Lung (tissue), 12 donors: ENCODE results near the gene GPC6. TPM values are rescaled to one million over a fixed set of nuclear protein-coding genes. Genes with fewer than 3 reads are reported as not detected.

Experiments used
- ATAC-seq: fragments of 200-7000 bp; cut with Tn5 transposase; one replicate; pipeline ENCODE4 v1.9.1; 2020; ENCODE audit warnings: moderate number of reproducible peaks; ENCODE audit not compliant: insufficient read depth, low FRiP score
- DNase-seq, 3 donors: peaks; one replicate each; pipeline ENCODE4 v3.0.0-alpha.2; 2013 to 2017
- H3K27ac ChIP-seq, 2 donors: one replicate each; pipeline ENCODE4 v1.5.1; 2013; ENCODE audit warnings: mild to moderate bottlenecking in 2 of 2, moderate library complexity in 2 of 2, control low read depth in 1 of 2, inconsistent platforms in 1 of 2, low read depth in 1 of 2, low read length in 1 of 2
- H3K27me3 ChIP-seq, 3 donors: one replicate each; pipeline ENCODE4 v1.5.1; 2013; ENCODE audit warnings: low read length in 2 of 3; ENCODE audit not compliant: control insufficient read depth in 3 of 3, insufficient read depth in 3 of 3
- H3K36me3 ChIP-seq, 4 donors: one replicate each; pipeline ENCODE4 v1.5.1; 2013; ENCODE audit warnings: low read length in 4 of 4, mild to moderate bottlenecking in 1 of 4, moderate library complexity in 1 of 4; ENCODE audit not compliant: control insufficient read depth in 4 of 4, insufficient read depth in 4 of 4
- H3K4me1 ChIP-seq, 5 donors: one replicate each; pipeline ENCODE4 v1.5.1; 2013; ENCODE audit warnings: low read length in 5 of 5, mild to moderate bottlenecking in 2 of 5, moderate library complexity in 1 of 5; ENCODE audit not compliant: control insufficient read depth in 5 of 5, insufficient read depth in 5 of 5
- H3K4me3 ChIP-seq: one replicate; pipeline ENCODE4 v1.5.1; 2013; ENCODE audit warnings: mild to moderate bottlenecking, control low read depth, moderate library complexity
- H3K9ac ChIP-seq, 2 donors: one replicate each; pipeline ENCODE4 v1.5.1; 2013; ENCODE audit warnings: low read length in 2 of 2, control low read depth in 1 of 2; ENCODE audit not compliant: insufficient read depth in 1 of 2
- H3K9me3 ChIP-seq, 4 donors: one replicate each; pipeline ENCODE4 v1.5.1; 2013; ENCODE audit warnings: low read length in 3 of 4, mild to moderate bottlenecking in 1 of 4, moderate library complexity in 1 of 4; ENCODE audit not compliant: control insufficient read depth in 4 of 4, insufficient read depth in 3 of 4
- CTCF ChIP-seq: IDR thresholded peaks from 2 replicates; pipeline ENCODE4 v1.5.1; 2012; ENCODE audit warnings: mild to moderate bottlenecking; ENCODE audit errors: control extremely low read depth, extremely low read depth
- whole genome bisulfite sequencing, 2 donors: extraction: QIAGEN DNeasy Blood & Tissue Kit; methylation state at CpG; one replicate each; pipeline ENCODE4 v1.1.7; 2013; 5-methylcytosine and 5-hydroxymethylcytosine counted together
- polyA plus RNA-seq, 2 donors: library from polyadenylated mRNA; stranded (reverse); fragments of 200-250 nt; gene quantifications; one replicate each; pipeline ENCODE4 v1.2.1, GENCODE V29; 2013
- total RNA-seq, 2 donors: library from RNA; depleted of rRNA in 1 of 2; stranded (reverse); fragments of >200 nt in 1 of 2; gene quantifications; one replicate each; pipeline ENCODE4 v1.2.1, GENCODE V29; 2014 to 2021
- donor health status: control.
- donor health status: control.
- donor health status: Bipolar disorder and iron deficiency.
- donor health status: healthy.
- donor health status: DM: yes; HTN: yes; CAD: no.

GPC6 gene
- total and polyA plus RNA-seq, 4 donors: 0.45 to 31.4 (median 4.8) TPM

DNA sequence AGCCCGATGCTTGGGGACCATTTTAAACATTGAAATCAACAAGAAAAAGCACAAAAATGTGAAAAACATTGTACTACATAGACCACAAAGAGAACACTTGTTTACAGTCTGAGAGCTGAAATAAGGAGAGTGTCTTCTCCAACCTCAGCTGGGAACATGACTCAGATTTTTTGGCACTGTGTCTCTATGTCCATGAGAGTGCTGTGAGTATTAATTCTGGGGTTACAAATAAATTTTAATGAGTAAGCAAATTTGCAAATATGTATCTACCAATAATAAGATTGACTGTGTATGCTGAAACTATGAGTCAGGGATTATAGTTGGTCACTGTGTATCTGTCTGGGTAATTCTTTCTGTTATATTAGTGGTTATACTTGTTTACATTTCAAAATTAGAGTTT lies 1078.9 kb downstream of the GPC6 start:
- H3K9me3 ChIP-seq: no peaks in the 10 kb centered on the region
- ATAC-seq: no peak
- H3K27ac ChIP-seq: no peak overlapping the region
- H3K36me3 ChIP-seq: no peaks in the 10 kb centered on the region
- H3K9ac ChIP-seq: no peak overlapping the region
- no peaks in the 10 kb centered on the region for H3K27me3 ChIP-seq
- H3K4me3 ChIP-seq: no peak overlapping the region
- 61 to 91% methylated on average over 1 of the region's 1 CpG for WGBS, 2 donors
- no peak for DNase-seq
- H3K4me1 ChIP-seq: peaks cover 0 to 6% (median 3%) of the 10 kb centered on the region in 5 donors
- TF ChIP-seq CTCF: no peak

GRCh38 chr13:94305934-94306333 lies 1079.3 kb downstream of the GPC6 start:
- WGBS, 2 donors: 91 to 94% methylated on average over 4 of the region's 4 CpGs
- TF ChIP-seq CTCF: no peak
- no peak overlapping the region for H3K4me3 ChIP-seq
- no peak overlapping the region for H3K9ac ChIP-seq
- H3K4me1 ChIP-seq: peaks cover 0 to 6% (median 3%) of the 10 kb centered on the region in 5 donors
- no peak for ATAC-seq
- H3K27ac ChIP-seq: no peak overlapping the region
- H3K27me3 ChIP-seq: no peaks in the 10 kb centered on the region
- H3K36me3 ChIP-seq: no peaks in the 10 kb centered on the region
- no peak for DNase-seq
- H3K9me3 ChIP-seq: no peaks in the 10 kb centered on the region

GRCh38 chr13:94308832-94309231 lies 1082.2 kb downstream of the GPC6 start:
- DNase-seq (no peak), ATAC-seq (no peak)
- TF ChIP-seq CTCF: no peak
- Histone ChIP-seq H3K27ac (no peak overlapping the region), H3K27me3 (no peaks in the 10 kb centered on the region), H3K36me3 (no peaks in the 10 kb centered on the region), H3K9me3 (no peaks in the 10 kb centered on the region), H3K4me1 (peaks cover 0 to 24% (median 12%) of the 10 kb centered on the region in 5 donors), H3K4me3 (no peak overlapping the region), H3K9ac (no peak overlapping the region)
- WGBS, 2 donors: 88 to 92% methylated on average over 4 of the region's 4 CpGs

GRCh38 chr13:94309576-94309975 lies 1083.0 kb downstream of the GPC6 start:
- no peak overlapping the region for H3K4me3 ChIP-seq
- no peak overlapping the region for H3K27ac ChIP-seq
- 92 to 97% methylated on average over 3 of the region's 3 CpGs for WGBS, 2 donors
- no peaks in the 10 kb centered on the region for H3K27me3 ChIP-seq
- no peak for TF ChIP-seq CTCF
- no peak overlapping the region for H3K9ac ChIP-seq
- DNase-seq (no peak), ATAC-seq (no peak)
- no peaks in the 10 kb centered on the region for H3K36me3 ChIP-seq
- H3K9me3 ChIP-seq: no peaks in the 10 kb centered on the region
- peaks cover 0 to 29% (median 7%) of the 10 kb centered on the region in 5 donors for H3K4me1 ChIP-seq
